Stimulated activated CD8-positive, alpha-beta memory T cell treated with anti-CD3 and anti-CD28 coated beads, Interleukin-12 subunit alpha, Interleukin-12 subunit beta, amount 100 ng/mL, for 24 hours (primary cell): ENCODE measurements around the gene RAB22A.

Experiments used
- DNase-seq: peaks from one replicate; pipeline ENCODE4 v3.0.0-alpha.2; 2020; ENCODE audit errors: extremely low read depth

RAB22A gene

DNA sequence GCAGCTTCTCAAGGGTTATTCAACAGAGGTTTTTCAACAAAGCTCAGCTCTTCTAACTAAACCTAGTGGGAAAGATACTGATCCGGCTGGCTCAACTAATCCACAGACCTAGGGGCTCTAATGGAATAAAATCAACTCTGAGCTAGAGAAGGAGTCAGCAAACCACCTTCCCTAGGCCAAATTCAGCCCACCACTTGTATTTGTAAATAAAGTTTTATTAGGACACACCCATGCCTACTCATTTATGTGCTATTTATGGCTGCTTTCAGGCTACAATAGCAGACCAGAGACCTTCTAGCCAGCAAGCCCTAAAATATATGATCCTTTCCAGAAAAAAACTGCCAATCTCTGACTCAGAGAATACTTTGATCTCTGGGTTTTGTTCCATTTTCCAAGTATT, 6.0 kb upstream of the RAB22A start:
- no peak for DNase-seq

GRCh38 chr20:58305061-58305460, 4.5 kb upstream of the RAB22A start:
- no peak for DNase-seq

- DNase-seq: no peak
These were observed 2.9 kb upstream of the RAB22A start for GRCh38 chr20:58306421-58307261.

- no peak for DNase-seq
These were observed 2.2 kb upstream of the RAB22A start for GRCh38 chr20:58307270-58307669.

DNA sequence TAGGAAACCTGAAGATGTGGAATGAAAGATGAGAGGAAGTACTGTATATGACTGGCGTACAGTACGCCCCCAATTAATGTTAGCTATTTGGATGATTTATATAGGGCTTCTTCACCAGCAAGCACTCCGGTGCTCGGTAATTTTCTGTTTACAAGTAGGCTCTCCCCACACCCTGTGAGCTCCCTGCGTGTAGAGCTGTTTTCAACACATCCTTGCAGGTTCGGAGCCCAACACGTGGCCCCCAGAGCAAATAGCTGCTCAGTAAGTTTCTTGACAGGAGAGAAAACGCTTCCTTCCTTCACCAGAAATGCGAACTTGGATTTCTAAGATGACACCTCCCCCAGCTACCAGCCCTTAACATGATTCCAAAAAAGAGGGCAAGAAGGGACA, 1.2 kb upstream of the RAB22A start:
- no peak for DNase-seq

- DNase-seq: no peak
These were observed 611 bp upstream of the RAB22A start for GRCh38 chr20:58308680-58309527.

DNA sequence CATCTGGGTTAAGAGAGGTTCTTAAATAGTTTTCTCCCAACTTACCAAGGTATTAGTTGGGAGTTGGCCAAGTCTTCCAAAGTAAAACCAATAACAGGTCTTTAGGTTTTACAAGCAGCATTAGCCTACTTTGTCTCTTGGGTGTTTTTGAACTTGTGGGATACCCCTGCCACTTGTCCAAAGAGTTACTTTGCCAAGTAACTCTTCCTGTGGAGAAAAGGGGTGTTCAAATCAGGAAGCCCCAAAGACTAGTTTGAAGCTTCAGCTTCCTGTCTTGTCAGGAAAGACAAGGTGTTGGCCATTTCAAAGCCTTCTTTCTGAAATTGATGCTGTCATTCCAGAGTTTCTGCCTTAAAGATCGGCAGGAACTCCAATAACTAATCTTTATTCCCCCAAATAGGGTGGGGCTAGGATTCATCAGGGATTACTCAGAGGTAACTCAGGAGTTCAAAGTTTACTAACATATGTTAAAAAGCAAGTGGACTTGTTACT, 822 bp downstream of the RAB22A start:
- no peak for DNase-seq

DNA sequence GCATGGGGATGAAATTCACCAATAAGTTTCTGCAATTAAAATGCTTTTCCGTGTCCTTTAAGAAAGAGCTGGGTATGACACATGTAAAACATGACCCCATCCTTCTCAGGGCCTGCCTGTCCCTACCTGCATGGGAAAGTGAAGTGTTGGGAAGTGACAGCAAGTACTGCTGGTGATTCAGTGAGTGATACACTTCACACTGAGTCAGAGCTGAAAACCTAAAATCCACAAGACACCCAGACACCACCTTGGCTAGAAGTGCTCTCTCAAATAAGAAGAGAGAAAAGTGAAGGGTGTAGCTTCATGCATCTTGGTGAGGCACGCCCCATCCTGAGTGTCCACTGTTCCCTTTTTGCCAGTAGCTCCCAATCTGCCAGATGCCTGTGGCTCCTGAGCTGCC, 3.3 kb downstream of the RAB22A start:
- no peak for DNase-seq

GRCh38 chr20:58313396-58313795, 3.9 kb downstream of the RAB22A start:
- no peak for DNase-seq

DNA sequence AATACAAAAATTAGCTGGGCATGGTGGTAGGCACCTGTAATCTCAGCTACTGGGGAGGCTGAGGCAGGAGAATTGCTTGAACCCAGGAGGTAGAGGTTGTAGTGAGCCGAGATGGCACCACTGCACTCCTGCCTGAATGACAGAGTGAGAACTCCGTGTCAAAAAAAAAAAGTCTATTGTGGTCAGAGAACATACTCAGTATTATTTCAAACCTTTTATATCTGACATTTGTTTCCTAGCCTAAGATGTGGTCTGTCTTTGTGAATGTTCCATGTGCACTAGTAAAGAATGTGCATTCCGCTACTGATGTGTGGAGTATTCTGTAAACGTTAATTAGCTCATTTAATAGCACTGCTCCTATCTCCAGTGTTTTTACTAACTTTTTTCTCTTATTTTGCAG, 11.7 kb downstream of the RAB22A start:
- no peak for DNase-seq

DNA sequence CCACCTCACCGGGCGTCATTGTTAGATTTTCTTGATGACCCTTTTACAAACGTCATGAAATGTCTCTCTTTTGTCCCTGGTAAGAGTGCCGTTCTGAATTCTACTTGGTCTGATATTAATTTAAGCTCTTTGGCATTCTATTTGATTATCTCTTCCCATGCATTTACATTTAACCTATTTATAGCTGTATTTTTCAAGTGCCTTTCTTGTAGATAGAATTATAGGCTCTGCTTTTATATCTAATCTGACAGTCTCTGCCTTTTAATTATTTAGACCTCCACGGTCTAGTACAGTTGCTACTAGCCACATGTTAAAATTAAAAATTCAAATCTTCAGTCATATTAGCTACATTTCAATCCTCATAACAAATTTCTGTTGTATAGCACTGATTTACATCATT, 12.6 kb downstream of the RAB22A start:
- DNase-seq: no peak

DNA sequence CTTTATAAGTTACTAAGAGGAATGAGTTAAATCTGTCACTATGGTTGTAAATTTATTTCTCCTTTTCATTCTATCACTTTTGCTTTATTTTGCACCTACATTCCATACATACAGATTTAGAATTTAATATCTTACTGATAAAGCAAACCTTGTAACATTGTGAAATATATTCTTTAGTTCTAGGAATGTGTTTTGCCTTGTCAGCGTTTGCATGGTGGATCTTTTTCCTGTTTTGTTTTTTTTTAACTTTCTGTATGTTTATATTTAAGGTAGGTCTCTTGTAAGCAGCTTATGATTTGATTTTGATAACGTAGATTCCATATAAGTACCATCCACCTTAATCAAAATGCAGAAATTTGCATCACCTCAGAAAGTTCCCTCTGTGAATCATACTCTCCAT, 16.4 kb downstream of the RAB22A start:
- DNase-seq: no peak

DNA sequence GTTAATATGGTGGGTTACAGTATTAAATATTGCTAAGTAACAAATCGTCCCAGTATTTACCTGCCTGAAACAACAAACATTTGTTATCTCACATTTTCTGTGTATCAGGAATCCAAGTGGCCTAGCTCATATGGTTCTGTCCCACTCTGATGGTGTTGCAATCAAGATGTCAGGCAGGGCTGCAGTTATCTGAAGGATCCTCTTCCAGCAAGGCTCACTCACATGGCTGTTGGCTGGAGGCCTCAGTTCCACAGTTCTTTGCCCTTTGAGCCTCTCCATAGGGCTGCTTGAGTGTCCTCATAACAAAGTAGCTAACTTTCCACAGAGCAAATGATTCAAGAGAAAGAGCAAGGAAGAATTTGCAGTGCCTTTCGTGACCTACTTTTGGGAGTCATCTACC, 17.7 kb downstream of the RAB22A start:
- DNase-seq: no peak

GRCh38 chr20:58328836-58329235, 19.3 kb downstream of the RAB22A start:
- no peak for DNase-seq

DNA sequence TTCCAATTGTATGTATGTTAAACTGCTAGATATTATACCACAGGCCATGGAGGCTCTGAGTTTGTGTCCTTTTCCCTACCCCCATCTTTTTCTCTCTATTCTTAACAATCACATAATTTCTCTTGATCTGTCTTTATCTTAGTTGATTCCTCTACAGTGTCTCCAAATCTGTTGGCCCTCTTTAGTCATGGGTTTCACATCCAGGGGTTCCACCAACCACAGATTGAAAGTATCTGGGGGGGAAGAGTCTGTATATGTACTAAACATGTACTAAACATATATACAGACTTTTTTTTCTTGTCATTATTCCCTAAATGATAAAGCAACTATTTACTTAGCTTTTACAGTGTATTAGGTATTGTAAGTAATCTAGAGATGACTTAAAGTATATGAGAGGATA, 20.2 kb downstream of the RAB22A start:
- DNase-seq: no peak

- no peak for DNase-seq
These were observed 20.7 kb downstream of the RAB22A start for GRCh38 chr20:58330249-58330648.

DNA sequence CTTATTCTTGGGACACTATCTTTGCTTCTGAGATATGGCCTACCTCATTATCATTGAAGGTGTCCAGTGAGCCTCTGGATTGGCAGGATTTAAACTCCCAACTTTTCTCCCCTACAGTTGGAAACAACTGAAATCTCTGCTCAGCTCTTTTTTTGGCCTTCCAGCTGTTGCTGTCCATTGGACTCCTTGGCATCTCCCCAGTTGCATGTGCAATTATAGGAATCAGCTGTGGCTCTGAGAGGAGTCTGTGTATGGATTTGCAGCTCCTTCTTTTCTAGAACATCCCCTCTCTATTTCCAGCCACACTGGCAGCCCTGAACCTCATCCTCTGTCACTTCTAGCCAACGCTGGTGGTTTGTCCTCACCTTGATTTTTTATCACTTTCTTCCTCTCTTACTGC, 21.2 kb downstream of the RAB22A start:
- DNase-seq: no peak

GRCh38 chr20:58331961-58332551, 22.5 kb downstream of the RAB22A start:
- DNase-seq: no peak

- no peak for DNase-seq
These were observed 30.2 kb downstream of the RAB22A start for GRCh38 chr20:58339741-58340140.

- DNase-seq: no peak
These were observed 30.6 kb downstream of the RAB22A start for GRCh38 chr20:58340151-58340550.

- no peak for DNase-seq
These were observed 31.3 kb downstream of the RAB22A start for GRCh38 chr20:58340853-58341252.

- DNase-seq: no peak
These were observed 32.8 kb downstream of the RAB22A start for GRCh38 chr20:58342104-58342945.
